ENCODE measurements around the gene TEX9.
"Not testable (repeated sequence)": the region's sequence is repeated elsewhere in the genome, so short reads cannot be mapped to it uniquely, and the experiment has no call there.

The TEX9 gene

GRCh38 chr15:56365075-56365711 lies at the start of gene TEX9:
Gene TEX9 (plus strand): TSS chr15:56365426. CDS start chr15:56365451, 25 bp downstream.
- peak; percentile 92 for DNase-seq (ENCODE audit: low spot score)

- not testable (repeated sequence) for DNase-seq (ENCODE audit: low spot score)
Observed at GRCh38 chr15:56316561-56316960, 48.7 kb upstream of the TEX9 start.

- no peak for DNase-seq (ENCODE audit: low spot score)
Observed at GRCh38 chr15:56320316-56320715, 44.9 kb upstream of the TEX9 start.

GRCh38 chr15:56320861-56321260 lies 44.4 kb upstream of the TEX9 start:
- no peak for DNase-seq (ENCODE audit: low spot score)

- DNase-seq (ENCODE audit: low spot score): no peak
Observed at GRCh38 chr15:56322444-56322843, 42.8 kb upstream of the TEX9 start.

GRCh38 chr15:56323435-56323834 lies 41.8 kb upstream of the TEX9 start:
- DNase-seq (ENCODE audit: low spot score): no peak

- no peak for DNase-seq (ENCODE audit: low spot score)
Observed at GRCh38 chr15:56325186-56325585, 40.0 kb upstream of the TEX9 start.

- DNase-seq (ENCODE audit: low spot score): no peak
Observed at GRCh38 chr15:56327721-56328502, 37.3 kb upstream of the TEX9 start.

GRCh38 chr15:56337084-56337725 lies 28.0 kb upstream of the TEX9 start:
- no peak for DNase-seq (ENCODE audit: low spot score)

- DNase-seq (ENCODE audit: low spot score): no peak
Observed at GRCh38 chr15:56339594-56339993, 25.6 kb upstream of the TEX9 start.

- DNase-seq (ENCODE audit: low spot score): no peak
Observed at GRCh38 chr15:56341201-56341600, 24.0 kb upstream of the TEX9 start.

- DNase-seq (ENCODE audit: low spot score): no peak
Observed at GRCh38 chr15:56342653-56343052, 22.6 kb upstream of the TEX9 start.

GRCh38 chr15:56343879-56344278 lies 21.3 kb upstream of the TEX9 start:
- DNase-seq (ENCODE audit: low spot score): no peak

GRCh38 chr15:56344336-56344735 lies 20.9 kb upstream of the TEX9 start:
- DNase-seq (ENCODE audit: low spot score): no peak

- no peak for DNase-seq (ENCODE audit: low spot score)
Observed at GRCh38 chr15:56346414-56346813, 18.8 kb upstream of the TEX9 start.

- no peak for DNase-seq (ENCODE audit: low spot score)
Observed at GRCh38 chr15:56349554-56349953, 15.7 kb upstream of the TEX9 start.

GRCh38 chr15:56351353-56351752 lies 13.9 kb upstream of the TEX9 start:
- no peak for DNase-seq (ENCODE audit: low spot score)

GRCh38 chr15:56351957-56352506 lies 13.2 kb upstream of the TEX9 start:
- no peak for DNase-seq (ENCODE audit: low spot score)

- DNase-seq (ENCODE audit: low spot score): no peak
Observed at GRCh38 chr15:56353119-56353518, 12.1 kb upstream of the TEX9 start.

GRCh38 chr15:56353740-56354139 lies 11.5 kb upstream of the TEX9 start:
- no peak for DNase-seq (ENCODE audit: low spot score)

- no peak for DNase-seq (ENCODE audit: low spot score)
Observed at GRCh38 chr15:56356616-56357015, 8.6 kb upstream of the TEX9 start.

- DNase-seq (ENCODE audit: low spot score): no peak
Observed at GRCh38 chr15:56358604-56359003, 6.6 kb upstream of the TEX9 start.

- no peak for DNase-seq (ENCODE audit: low spot score)
Observed at GRCh38 chr15:56361987-56362386, 3.2 kb upstream of the TEX9 start.
